Liver (tissue), 9 donors: ENCODE data around the gene ZNF26. TPM values are rescaled to one million over a fixed set of nuclear protein-coding genes. Genes with fewer than 3 reads are reported as not detected.

Experiments used
- DNase-seq: peaks from one replicate; pipeline ENCODE4 v3.0.0-alpha.2; 2017; ENCODE audit warnings: low spot score
- H3K27ac ChIP-seq, 2 donors: one replicate each; pipeline ENCODE4 v1.7.0; 2013; ENCODE audit warnings: inconsistent platforms in 2 of 2, low read length in 2 of 2, control low read depth in 1 of 2, low read depth in 1 of 2, mild to moderate bottlenecking in 1 of 2
- H3K27me3 ChIP-seq, 4 donors: one replicate each; pipeline versions ENCODE4 v1.6.1 to v1.7.0; 2013; ENCODE audit warnings: low read length in 3 of 4, inconsistent platforms in 1 of 4, mild to moderate bottlenecking in 1 of 4, moderate library complexity in 1 of 4; ENCODE audit not compliant: control insufficient read depth in 4 of 4, insufficient read depth in 4 of 4
- H3K36me3 ChIP-seq, 4 donors: one replicate each; pipeline versions ENCODE4 v1.6.1 to v1.7.0; 2013; ENCODE audit warnings: low read length in 3 of 4, mild to moderate bottlenecking in 3 of 4, low read depth in 1 of 4, moderate library complexity in 1 of 4; ENCODE audit not compliant: control insufficient read depth in 4 of 4, insufficient read depth in 3 of 4
- H3K4me1 ChIP-seq, 4 donors: one replicate each; pipeline versions ENCODE4 v1.6.1 to v1.7.0; 2013; ENCODE audit warnings: low read length in 3 of 4, mild to moderate bottlenecking in 3 of 4, moderate library complexity in 1 of 4; ENCODE audit not compliant: control insufficient read depth in 4 of 4, insufficient read depth in 4 of 4
- H3K4me3 ChIP-seq, 3 donors: one replicate each; pipeline versions ENCODE4 v1.6.1 to v1.7.0; 2013; ENCODE audit warnings: low read length in 3 of 3, control low read depth in 1 of 3, low read depth in 1 of 3, mild to moderate bottlenecking in 1 of 3
- H3K9ac ChIP-seq, 2 donors: one replicate each; pipeline ENCODE4 v1.7.0; 2013; ENCODE audit warnings: low read length in 2 of 2, mild to moderate bottlenecking in 2 of 2, moderate library complexity in 2 of 2, control low read depth in 1 of 2, low read depth in 1 of 2
- H3K9me3 ChIP-seq, 4 donors: one replicate each; pipeline versions ENCODE4 v1.6.1 to v1.7.0; 2013; ENCODE audit warnings: low read length in 3 of 4; ENCODE audit not compliant: control insufficient read depth in 4 of 4
- ATF3 ChIP-seq: IDR thresholded peaks from 2 replicates; pipeline ENCODE4 v1.6.1; 2016; ENCODE audit warnings: antibody characterized with exemption
- CTCF ChIP-seq: fragments of 150-350 bp; IDR thresholded peaks from 2 replicates; pipeline ENCODE4 v1.5.1; 2017; ENCODE audit warnings: improper control_type of control experiment, low read depth, low read length; ENCODE audit not compliant: missing input control
- EGR1 ChIP-seq, 2 donors: IDR thresholded peaks; 2 replicates each; pipeline ENCODE4 v1.6.1; 2016 to 2018; ENCODE audit warnings: antibody characterized with exemption in 2 of 2, low read depth in 2 of 2
- FOXA1 ChIP-seq: IDR thresholded peaks from 2 replicates; pipeline ENCODE4 v1.6.1; 2016; ENCODE audit warnings: antibody characterized with exemption
- FOXA2 ChIP-seq: IDR thresholded peaks from 2 replicates; pipeline ENCODE4 v1.6.1; 2016; ENCODE audit warnings: antibody characterized with exemption
- GABPA ChIP-seq, 2 donors: IDR thresholded peaks in 1 of 2; conservative IDR thresholded peaks in 1 of 2; 2 replicates each; pipeline ENCODE4 v1.6.1; 2016; ENCODE audit warnings: antibody characterized with exemption in 2 of 2, mild to moderate bottlenecking in 1 of 2, moderate library complexity in 1 of 2
- HNF4A ChIP-seq, 2 donors: conservative IDR thresholded peaks; 2 replicates each; pipeline ENCODE4 v1.6.1; 2016; ENCODE audit warnings: antibody characterized with exemption in 2 of 2, mild to moderate bottlenecking in 2 of 2
- HNF4G ChIP-seq: IDR thresholded peaks from 2 replicates; pipeline ENCODE4 v1.6.1; 2016; ENCODE audit warnings: antibody characterized with exemption
- JUND ChIP-seq, 2 donors: IDR thresholded peaks; 2 replicates each; pipeline ENCODE4 v1.6.1; 2016; ENCODE audit warnings: antibody characterized with exemption in 2 of 2
- MAX ChIP-seq: IDR thresholded peaks from 2 replicates; pipeline ENCODE4 v1.6.1; 2016; ENCODE audit warnings: antibody characterized with exemption
- NR2F2 ChIP-seq: IDR thresholded peaks from 2 replicates; pipeline ENCODE4 v1.6.1; 2016; ENCODE audit warnings: antibody characterized with exemption
- RAD21 ChIP-seq, 2 donors: IDR thresholded peaks; 2 replicates each; pipeline ENCODE4 v1.6.1; 2016; ENCODE audit warnings: antibody characterized with exemption in 2 of 2, mild to moderate bottlenecking in 2 of 2
- REST ChIP-seq: IDR thresholded peaks from 2 replicates; pipeline ENCODE4 v1.6.1; 2016; ENCODE audit warnings: antibody characterized with exemption, mild to moderate bottlenecking
- RXRA ChIP-seq, 2 donors: IDR thresholded peaks; 2 replicates each; pipeline ENCODE4 v1.6.1; 2017 to 2018; ENCODE audit warnings: antibody characterized with exemption in 2 of 2, mild to moderate bottlenecking in 1 of 2
- SP1 ChIP-seq: IDR thresholded peaks from 2 replicates; pipeline ENCODE4 v1.6.1; 2018; ENCODE audit warnings: antibody characterized with exemption, mild to moderate bottlenecking
- TAF1 ChIP-seq: conservative IDR thresholded peaks from 2 replicates; pipeline ENCODE4 v1.6.1; 2016; ENCODE audit warnings: antibody characterized with exemption, mild to moderate bottlenecking
- YY1 ChIP-seq: IDR thresholded peaks from 2 replicates; pipeline ENCODE4 v1.6.1; 2016; ENCODE audit warnings: antibody characterized with exemption, mild to moderate bottlenecking
- ZBTB33 ChIP-seq: IDR thresholded peaks from 2 replicates; pipeline ENCODE4 v1.6.1; 2016; ENCODE audit warnings: antibody characterized with exemption
- WGBS: extraction: QIAGEN DNeasy Blood & Tissue Kit; methylation state at CpG from one replicate; pipeline ENCODE4 v1.1.7; 2013; 5-methylcytosine and 5-hydroxymethylcytosine counted together
- polyA plus RNA-seq, 2 donors: library from polyadenylated mRNA; stranded (reverse) in 1 of 2; unstranded in 1 of 2; fragments of 200-250 nt in 1 of 2; fragments of >200 nt in 1 of 2; fragmentation: Nextera tagmentation in 1 of 2; extraction: Ambion mirVana in 1 of 2; gene quantifications; one replicate each; pipeline versions ENCODE4 v1.2.1 to v1.2.3, GENCODE V29; 2013 to 2015
- total RNA-seq, 2 donors: library from RNA; depleted of rRNA; stranded (reverse); fragments of >200 nt; gene quantifications; one replicate each; pipeline ENCODE4 v1.2.3, GENCODE V29; 2014
- donor health status: healthy.
- donor health status: healthy.
- donor health status: healthy.
- donor health status: healthy.
- donor health status: healthy.

The ZNF26 gene
- total and polyA plus RNA-seq, 4 donors, result 1.7 to 9.5 (median 4.8) TPM

GRCh38 chr12:132949936-132950837 is 36.0 kb upstream of the ZNF26 start:
- 98% methylated on average over 30 of the region's 30 CpGs for WGBS
- Histone ChIP-seq H3K27ac (no peak overlapping the region), H3K9ac (no peak overlapping the region), H3K36me3 (peaks cover 2 to 50% (median 32%) of the 10 kb centered on the region in 4 donors), H3K27me3 (no peaks in the 10 kb centered on the region), H3K4me1 (peaks cover 3 to 7% (median 6%) of the 10 kb centered on the region in 4 donors), H3K4me3 (peak overlapping the region in 2 of 3 donors; percentile 34 to 58), H3K9me3 (peaks cover 30 to 79% (median 64%) of the 10 kb centered on the region in 4 donors)
- TF ChIP-seq MAX, result no peak
- no peak for TF ChIP-seq FOXA1
- no peak for TF ChIP-seq GABPA (IDR thresholded peaks at IDR 0.05 in 1 of 2, conservative IDR thresholded peaks at IDR 0.05 in 1 of 2)
- TF ChIP-seq ZBTB33, result no peak
- TF ChIP-seq RXRA (IDR thresholded peaks at IDR 0.05), result no peak
- no peak for TF ChIP-seq REST
- TF ChIP-seq RAD21 (IDR thresholded peaks at IDR 0.05), result no peak
- TF ChIP-seq YY1, result no peak
- TF ChIP-seq EGR1 (IDR thresholded peaks at IDR 0.05; ENCODE audit: low read depth in 2 of 2), result no peak
- no peak for TF ChIP-seq ATF3
- TF ChIP-seq TAF1, result no peak
- TF ChIP-seq SP1, result no peak
- no peak for TF ChIP-seq JUND (IDR thresholded peaks at IDR 0.05)
- no peak for TF ChIP-seq HNF4A (conservative IDR thresholded peaks at IDR 0.05)
- TF ChIP-seq HNF4G, result no peak
- TF ChIP-seq CTCF, result no peak
- TF ChIP-seq NR2F2, result no peak
- no peak for TF ChIP-seq FOXA2
- DNase-seq, result no peak
